WTC11 (cell line): ENCODE measurements around the gene DSTYK. TPM values are rescaled to one million over a fixed set of nuclear protein-coding genes. Genes with fewer than 3 reads are reported as not detected.

ENCODE experiments used
- AFF4 ChIP-seq: sonication (generic); formaldehyde crosslinking; IDR thresholded peaks from 2 replicates; pipeline ENCODE4 v1.8.1; 2023; ENCODE audit warnings: mild to moderate bottlenecking, missing genetic modification reagents, borderline replicate concordance
- ATF1 ChIP-seq: sonication (generic); formaldehyde crosslinking; IDR thresholded peaks from 2 replicates; pipeline ENCODE4 v1.8.1; 2023; ENCODE audit warnings: mild to moderate bottlenecking, moderate library complexity, missing genetic modification reagents
- E2F4 ChIP-seq: sonication (generic); formaldehyde crosslinking; IDR thresholded peaks from 2 replicates; pipeline ENCODE4 v1.8.1; 2022; ENCODE audit warnings: low read depth, mild to moderate bottlenecking, moderate library complexity, missing genetic modification reagents, borderline replicate concordance
- GABPB1 ChIP-seq: sonication (generic); formaldehyde crosslinking; IDR thresholded peaks from 2 replicates; pipeline ENCODE4 v1.8.1; 2023; ENCODE audit warnings: mild to moderate bottlenecking, missing genetic modification reagents
- HMGXB4 ChIP-seq: sonication (generic); formaldehyde crosslinking; IDR thresholded peaks from 2 replicates; pipeline ENCODE4 v1.8.1; 2023; ENCODE audit warnings: mild to moderate bottlenecking, moderate library complexity, missing genetic modification reagents
- JUN ChIP-seq: sonication (generic); formaldehyde crosslinking; IDR thresholded peaks from 2 replicates; pipeline ENCODE4 v1.8.0; 2023; ENCODE audit warnings: mild to moderate bottlenecking, missing genetic modification reagents
- MXD4 ChIP-seq: fragments of 250-450 bp; sonication (Bioruptor Pico); IDR thresholded peaks from 2 replicates; pipeline ENCODE4 v1.8.0; 2021; ENCODE audit warnings: mild to moderate bottlenecking, moderate library complexity, borderline replicate concordance
- NFATC4 ChIP-seq: fragments of 250-450 bp; sonication (Bioruptor Pico); IDR thresholded peaks from 2 replicates; pipeline ENCODE4 v1.9.0; 2021; ENCODE audit warnings: mild to moderate bottlenecking
- NFE2L1 ChIP-seq: sonication (generic); formaldehyde crosslinking; IDR thresholded peaks from 2 replicates; pipeline ENCODE4 v1.8.1; 2023; ENCODE audit warnings: missing genetic modification reagents
- NR2C2 ChIP-seq: sonication (generic); formaldehyde crosslinking; IDR thresholded peaks from 2 replicates; pipeline ENCODE4 v1.8.0; 2022; ENCODE audit warnings: mild to moderate bottlenecking, missing genetic modification reagents
- RORB ChIP-seq: fragments of 250-450 bp; sonication (Bioruptor Pico); IDR thresholded peaks from 2 replicates; pipeline ENCODE4 v1.9.0; 2021; ENCODE audit warnings: mild to moderate bottlenecking
- SMAD3 ChIP-seq: sonication (generic); formaldehyde crosslinking; IDR thresholded peaks from 2 replicates; pipeline ENCODE4 v1.8.0; 2022; ENCODE audit warnings: missing genetic modification reagents, mild to moderate bottlenecking, borderline replicate concordance
- TCF7 ChIP-seq: sonication (generic); formaldehyde crosslinking; IDR thresholded peaks from 2 replicates; pipeline ENCODE4 v1.8.0; 2022; ENCODE audit warnings: mild to moderate bottlenecking, low read depth, missing genetic modification reagents, moderate library complexity
- TEAD1 ChIP-seq: sonication (generic); formaldehyde crosslinking; IDR thresholded peaks from 2 replicates; pipeline ENCODE4 v1.8.0; 2022; ENCODE audit warnings: mild to moderate bottlenecking, missing genetic modification reagents
- TEAD4 ChIP-seq: sonication (generic); formaldehyde crosslinking; IDR thresholded peaks from 2 replicates; pipeline ENCODE4 v1.8.0; 2022; ENCODE audit warnings: mild to moderate bottlenecking, missing genetic modification reagents
- total RNA-seq: library from RNA; stranded (reverse); gene quantifications from 3 replicates; pipeline ENCODE4 v1.2.3, GENCODE V29; 2021
- TF ChIP-seq, protein P1 (sequence below): fragments of 250-450 bp; sonication (Bioruptor Pico); IDR thresholded peaks from 2 replicates; pipeline ENCODE4 v1.8.0; 2021; ENCODE audit warnings: mild to moderate bottlenecking
- TF ChIP-seq, protein P2 (sequence below): sonication (generic); formaldehyde crosslinking; IDR thresholded peaks from 2 replicates; pipeline ENCODE4 v1.8.0; 2022; ENCODE audit warnings: mild to moderate bottlenecking, missing genetic modification reagents
- TF ChIP-seq, protein P3 (sequence below): sonication (generic); formaldehyde crosslinking; IDR thresholded peaks from 2 replicates; pipeline ENCODE4 v1.8.1; 2022; ENCODE audit warnings: low read depth, missing genetic modification reagents, borderline replicate concordance
- TF ChIP-seq, protein P4 (sequence below): sonication (generic); formaldehyde crosslinking; IDR thresholded peaks from 2 replicates; pipeline ENCODE4 v1.8.0; 2023; ENCODE audit warnings: mild to moderate bottlenecking, missing genetic modification reagents
- TF ChIP-seq, protein P5 (sequence below): sonication (generic); formaldehyde crosslinking; IDR thresholded peaks from 2 replicates; pipeline ENCODE4 v1.8.1; 2023; ENCODE audit warnings: mild to moderate bottlenecking, missing genetic modification reagents

DSTYK gene
- total RNA-seq, 1 experiment from 2014 or later, result 11.6 TPM

DNA sequence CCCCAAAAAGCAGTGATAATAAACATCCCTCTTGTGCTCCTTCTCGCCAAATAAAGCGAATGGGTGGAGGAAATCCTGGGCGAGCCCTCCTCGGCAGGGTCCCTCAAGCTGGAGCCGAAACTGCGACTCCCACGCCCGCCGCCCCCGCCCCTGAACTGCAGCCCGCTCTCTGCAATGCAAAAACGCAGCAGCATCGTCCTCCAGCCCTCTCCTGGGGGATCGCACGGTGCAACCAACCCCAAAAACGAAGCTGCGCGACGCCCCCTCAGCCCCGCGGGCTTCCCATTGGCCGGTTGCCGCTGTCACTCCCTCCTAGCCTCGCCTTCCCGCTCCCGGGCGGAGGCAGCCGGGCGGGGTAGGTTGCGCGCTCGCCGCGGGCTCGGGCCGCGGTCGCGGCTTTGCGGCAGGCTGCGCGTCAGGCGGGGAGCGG is 16.1 kb upstream of the DSTYK start, which contains the start of gene TMCC2 (continued):
- TF ChIP-seq, protein P1, sequence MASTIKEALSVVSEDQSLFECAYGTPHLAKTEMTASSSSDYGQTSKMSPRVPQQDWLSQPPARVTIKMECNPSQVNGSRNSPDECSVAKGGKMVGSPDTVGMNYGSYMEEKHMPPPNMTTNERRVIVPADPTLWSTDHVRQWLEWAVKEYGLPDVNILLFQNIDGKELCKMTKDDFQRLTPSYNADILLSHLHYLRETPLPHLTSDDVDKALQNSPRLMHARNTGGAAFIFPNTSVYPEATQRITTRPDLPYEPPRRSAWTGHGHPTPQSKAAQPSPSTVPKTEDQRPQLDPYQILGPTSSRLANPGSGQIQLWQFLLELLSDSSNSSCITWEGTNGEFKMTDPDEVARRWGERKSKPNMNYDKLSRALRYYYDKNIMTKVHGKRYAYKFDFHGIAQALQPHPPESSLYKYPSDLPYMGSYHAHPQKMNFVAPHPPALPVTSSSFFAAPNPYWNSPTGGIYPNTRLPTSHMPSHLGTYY (CRISPR knock-in tag), result no peak
- TF ChIP-seq ATF1, result no peak
- TF ChIP-seq JUN, result no peak
- peak; percentile 58; the same call in 1 of the 2 replicates for TF ChIP-seq TEAD1 (CRISPR knock-in tag)
- TF ChIP-seq NFE2L1, result peak; percentile 59; the same call in 1 of the 2 replicates
- TF ChIP-seq, protein P2, sequence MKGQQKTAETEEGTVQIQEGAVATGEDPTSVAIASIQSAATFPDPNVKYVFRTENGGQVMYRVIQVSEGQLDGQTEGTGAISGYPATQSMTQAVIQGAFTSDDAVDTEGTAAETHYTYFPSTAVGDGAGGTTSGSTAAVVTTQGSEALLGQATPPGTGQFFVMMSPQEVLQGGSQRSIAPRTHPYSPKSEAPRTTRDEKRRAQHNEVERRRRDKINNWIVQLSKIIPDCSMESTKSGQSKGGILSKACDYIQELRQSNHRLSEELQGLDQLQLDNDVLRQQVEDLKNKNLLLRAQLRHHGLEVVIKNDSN (CRISPR knock-in tag), result no peak
- TF ChIP-seq, protein P3, sequence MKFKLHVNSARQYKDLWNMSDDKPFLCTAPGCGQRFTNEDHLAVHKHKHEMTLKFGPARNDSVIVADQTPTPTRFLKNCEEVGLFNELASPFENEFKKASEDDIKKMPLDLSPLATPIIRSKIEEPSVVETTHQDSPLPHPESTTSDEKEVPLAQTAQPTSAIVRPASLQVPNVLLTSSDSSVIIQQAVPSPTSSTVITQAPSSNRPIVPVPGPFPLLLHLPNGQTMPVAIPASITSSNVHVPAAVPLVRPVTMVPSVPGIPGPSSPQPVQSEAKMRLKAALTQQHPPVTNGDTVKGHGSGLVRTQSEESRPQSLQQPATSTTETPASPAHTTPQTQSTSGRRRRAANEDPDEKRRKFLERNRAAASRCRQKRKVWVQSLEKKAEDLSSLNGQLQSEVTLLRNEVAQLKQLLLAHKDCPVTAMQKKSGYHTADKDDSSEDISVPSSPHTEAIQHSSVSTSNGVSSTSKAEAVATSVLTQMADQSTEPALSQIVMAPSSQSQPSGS, result no peak
- TF ChIP-seq HMGXB4 (CRISPR knock-in tag), result peak; percentile 38; the same call in 1 of the 2 replicates
- TF ChIP-seq RORB, result no peak
- no peak for TF ChIP-seq NFATC4
- TF ChIP-seq E2F4 (CRISPR knock-in tag), result no peak
- TF ChIP-seq TCF7 (CRISPR knock-in tag), result no peak
- no peak for TF ChIP-seq SMAD3 (CRISPR knock-in tag)
- TF ChIP-seq NR2C2 (CRISPR knock-in tag), result no peak
- TF ChIP-seq, protein P4, sequence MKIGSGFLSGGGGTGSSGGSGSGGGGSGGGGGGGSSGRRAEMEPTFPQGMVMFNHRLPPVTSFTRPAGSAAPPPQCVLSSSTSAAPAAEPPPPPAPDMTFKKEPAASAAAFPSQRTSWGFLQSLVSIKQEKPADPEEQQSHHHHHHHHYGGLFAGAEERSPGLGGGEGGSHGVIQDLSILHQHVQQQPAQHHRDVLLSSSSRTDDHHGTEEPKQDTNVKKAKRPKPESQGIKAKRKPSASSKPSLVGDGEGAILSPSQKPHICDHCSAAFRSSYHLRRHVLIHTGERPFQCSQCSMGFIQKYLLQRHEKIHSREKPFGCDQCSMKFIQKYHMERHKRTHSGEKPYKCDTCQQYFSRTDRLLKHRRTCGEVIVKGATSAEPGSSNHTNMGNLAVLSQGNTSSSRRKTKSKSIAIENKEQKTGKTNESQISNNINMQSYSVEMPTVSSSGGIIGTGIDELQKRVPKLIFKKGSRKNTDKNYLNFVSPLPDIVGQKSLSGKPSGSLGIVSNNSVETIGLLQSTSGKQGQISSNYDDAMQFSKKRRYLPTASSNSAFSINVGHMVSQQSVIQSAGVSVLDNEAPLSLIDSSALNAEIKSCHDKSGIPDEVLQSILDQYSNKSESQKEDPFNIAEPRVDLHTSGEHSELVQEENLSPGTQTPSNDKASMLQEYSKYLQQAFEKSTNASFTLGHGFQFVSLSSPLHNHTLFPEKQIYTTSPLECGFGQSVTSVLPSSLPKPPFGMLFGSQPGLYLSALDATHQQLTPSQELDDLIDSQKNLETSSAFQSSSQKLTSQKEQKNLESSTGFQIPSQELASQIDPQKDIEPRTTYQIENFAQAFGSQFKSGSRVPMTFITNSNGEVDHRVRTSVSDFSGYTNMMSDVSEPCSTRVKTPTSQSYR (CRISPR knock-in tag), result no peak
- TF ChIP-seq TEAD4 (CRISPR knock-in tag), result no peak
- no peak for TF ChIP-seq MXD4 (CRISPR knock-in tag)
- no peak for TF ChIP-seq GABPB1
- TF ChIP-seq AFF4 (CRISPR knock-in tag), result no peak
- TF ChIP-seq, protein P5, sequence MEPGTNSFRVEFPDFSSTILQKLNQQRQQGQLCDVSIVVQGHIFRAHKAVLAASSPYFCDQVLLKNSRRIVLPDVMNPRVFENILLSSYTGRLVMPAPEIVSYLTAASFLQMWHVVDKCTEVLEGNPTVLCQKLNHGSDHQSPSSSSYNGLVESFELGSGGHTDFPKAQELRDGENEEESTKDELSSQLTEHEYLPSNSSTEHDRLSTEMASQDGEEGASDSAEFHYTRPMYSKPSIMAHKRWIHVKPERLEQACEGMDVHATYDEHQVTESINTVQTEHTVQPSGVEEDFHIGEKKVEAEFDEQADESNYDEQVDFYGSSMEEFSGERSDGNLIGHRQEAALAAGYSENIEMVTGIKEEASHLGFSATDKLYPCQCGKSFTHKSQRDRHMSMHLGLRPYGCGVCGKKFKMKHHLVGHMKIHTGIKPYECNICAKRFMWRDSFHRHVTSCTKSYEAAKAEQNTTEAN, result no peak
